Astrocyte (in vitro differentiated cells and primary cell): Measurements from ENCODE around the gene PSIP1. TPM values are rescaled to one million over a fixed set of nuclear protein-coding genes. Genes with fewer than 3 reads are reported as not detected.

Experiments used
- DNase-seq: peaks from one replicate; pipeline ENCODE4 v3.0.0-alpha.2; 2010; ENCODE audit warnings: low read depth
- FAIRE-seq: peaks from 2 replicates; lab custom pipeline; 2011; peaks lifted over from hg19 to GRCh38; lab: Jason Lieb, UNC
- H2AFZ ChIP-seq: 2 replicates; pipeline ENCODE4 v1.6.0; 2012; ENCODE audit warnings: low read depth, low read length, inconsistent platforms
- H3K27ac ChIP-seq: 2 replicates; pipeline ENCODE4 v1.5.1; 2011; ENCODE audit warnings: low read depth, low read length, inconsistent platforms
- H3K27me3 ChIP-seq: 2 replicates; pipeline ENCODE4 v1.6.0; 2011; ENCODE audit warnings: low read length, inconsistent platforms; ENCODE audit not compliant: insufficient read depth
- H3K36me3 ChIP-seq: 2 replicates; pipeline ENCODE4 v1.5.1; 2011; ENCODE audit warnings: low read length, inconsistent platforms; ENCODE audit not compliant: insufficient read depth
- H3K4me1 ChIP-seq: 2 replicates; pipeline ENCODE4 v1.5.1; 2011; ENCODE audit warnings: low read length, inconsistent platforms; ENCODE audit not compliant: insufficient read depth
- H3K4me2 ChIP-seq: 2 replicates; pipeline ENCODE4 v1.6.0; 2012; ENCODE audit warnings: low read length, inconsistent platforms
- H3K4me3 ChIP-seq: 2 replicates; pipeline ENCODE4 v1.5.1; 2011; ENCODE audit warnings: low read depth, mild to moderate bottlenecking, low read length, inconsistent platforms; ENCODE audit not compliant: insufficient read depth
- H3K79me2 ChIP-seq: 2 replicates; pipeline ENCODE4 v1.6.0; 2012; ENCODE audit warnings: mild to moderate bottlenecking, low read length, inconsistent platforms; ENCODE audit not compliant: insufficient read depth
- H3K9ac ChIP-seq: 2 replicates; pipeline ENCODE4 v1.6.0; 2012; ENCODE audit warnings: mild to moderate bottlenecking, low read length, inconsistent platforms
- H3K9me3 ChIP-seq: 2 replicates; pipeline ENCODE4 v1.5.1; 2012; ENCODE audit warnings: low read depth, mild to moderate bottlenecking, low read length, inconsistent platforms; ENCODE audit not compliant: insufficient read depth
- H4K20me1 ChIP-seq: 2 replicates; pipeline ENCODE4 v1.6.0; 2012; ENCODE audit warnings: low read length, inconsistent platforms; ENCODE audit not compliant: insufficient read depth
- H3K27ac Mint-ChIP-seq: one replicate; pipeline ENCODE4 v1.8.0; 2021; ENCODE audit warnings: mild to moderate bottlenecking, mixed read lengths; ENCODE audit not compliant: unreplicated experiment
- H3K27me3 Mint-ChIP-seq: one replicate; pipeline ENCODE4 v1.8.0; 2021; ENCODE audit warnings: low read depth, mixed read lengths; ENCODE audit not compliant: unreplicated experiment
- H3K36me3 Mint-ChIP-seq: one replicate; pipeline ENCODE4 v1.8.0; 2021; ENCODE audit warnings: low read depth, mixed read lengths; ENCODE audit not compliant: unreplicated experiment
- H3K4me1 Mint-ChIP-seq: one replicate; pipeline ENCODE4 v1.8.0; 2021; ENCODE audit warnings: low read depth, mixed read lengths; ENCODE audit not compliant: unreplicated experiment
- H3K4me3 Mint-ChIP-seq: one replicate; pipeline ENCODE4 v1.8.0; 2021; ENCODE audit warnings: mild to moderate bottlenecking, moderate library complexity, mixed read lengths; ENCODE audit not compliant: unreplicated experiment
- H3K9me3 Mint-ChIP-seq: one replicate; pipeline ENCODE4 v1.8.0; 2021; ENCODE audit warnings: mild to moderate bottlenecking, mixed read lengths; ENCODE audit not compliant: unreplicated experiment
- CTCF ChIP-seq: IDR thresholded peaks from 2 replicates; pipeline ENCODE4 v1.5.1; 2011; ENCODE audit warnings: low read depth, mild to moderate bottlenecking, inconsistent platforms, low read length, moderate library complexity; ENCODE audit not compliant: insufficient read depth
- EZH2 ChIP-seq: IDR thresholded peaks from 2 replicates; pipeline ENCODE4 v1.6.1; 2012; ENCODE audit warnings: mild to moderate bottlenecking, low read length, inconsistent platforms; ENCODE audit not compliant: insufficient read depth
- total RNA-seq: library from RNA; stranded (reverse); gene quantifications from 2 replicates; pipeline ENCODE4 v1.2.1, GENCODE V29; 2021

Gene PSIP1
- total RNA-seq, 1 donor from 2014 or later = 28.5 TPM

- no peaks in the 10 kb centered on the region for H3K9me3 Mint-ChIP-seq
- H3K36me3 Mint-ChIP-seq = no peaks in the 10 kb centered on the region
- FAIRE-seq = no peak
Observed at GRCh38 chr9:15505921-15506320, 4.8 kb downstream of the PSIP1 start.

GRCh38 chr9:15501803-15502202 lies 9.0 kb downstream of the PSIP1 start:
- no peaks in the 10 kb centered on the region for H3K4me1 ChIP-seq
- Mint-ChIP-seq H3K4me1 (peaks cover 2% of the 10 kb centered on the region), H3K9me3 (no peaks in the 10 kb centered on the region), H3K36me3 (no peaks in the 10 kb centered on the region), H3K4me3 (no peak overlapping the region), H3K27ac (no peak overlapping the region), H3K27me3 (no peaks in the 10 kb centered on the region)
- DNase-seq = no peak
- no peaks in the 10 kb centered on the region for H3K9me3 ChIP-seq
- H2AFZ ChIP-seq = no peak overlapping the region
- peaks cover 15% of the 10 kb centered on the region for H3K36me3 ChIP-seq
- no peaks in the 10 kb centered on the region for H3K27me3 ChIP-seq
- FAIRE-seq = no peak
- H3K9ac ChIP-seq = no peak overlapping the region
- no peak for TF ChIP-seq CTCF
- no peak for TF ChIP-seq EZH2
- peaks cover 14% of the 10 kb centered on the region for H3K79me2 ChIP-seq
- no peaks in the 10 kb centered on the region for H4K20me1 ChIP-seq
- no peak overlapping the region for H3K27ac ChIP-seq
- no peak overlapping the region for H3K4me2 ChIP-seq
- no peak overlapping the region for H3K4me3 ChIP-seq

More at GRCh38 chr9:15505921-15506320, 4.8 kb downstream of the PSIP1 start:
- no peaks in the 10 kb centered on the region for H3K4me1 Mint-ChIP-seq
- Histone ChIP-seq H3K9me3 (no peaks in the 10 kb centered on the region), H3K27me3 (no peaks in the 10 kb centered on the region), H3K4me3 (no peak overlapping the region), H2AFZ (no peak overlapping the region), H3K27ac (no peak overlapping the region), H3K4me1 (peaks cover 5% of the 10 kb centered on the region), H3K36me3 (peaks cover 15% of the 10 kb centered on the region), H3K79me2 (peaks cover 36% of the 10 kb centered on the region), H3K4me2 (no peak overlapping the region), H4K20me1 (peaks cover 4% of the 10 kb centered on the region), H3K9ac (no peak overlapping the region)
- H3K4me3 Mint-ChIP-seq = no peak overlapping the region
- H3K27ac Mint-ChIP-seq = no peak overlapping the region
- H3K27me3 Mint-ChIP-seq = no peaks in the 10 kb centered on the region
- TF ChIP-seq EZH2 = no peak
- TF ChIP-seq CTCF = no peak
- no peak for DNase-seq

- Histone ChIP-seq H4K20me1 (no peaks in the 10 kb centered on the region), H3K27ac (no peak overlapping the region), H3K9ac (no peak overlapping the region), H3K4me3 (no peak overlapping the region), H3K36me3 (peaks cover 15% of the 10 kb centered on the region), H3K4me1 (no peaks in the 10 kb centered on the region), H3K4me2 (no peak overlapping the region), H3K9me3 (no peaks in the 10 kb centered on the region), H2AFZ (no peak overlapping the region), H3K27me3 (no peaks in the 10 kb centered on the region), H3K79me2 (peaks cover 14% of the 10 kb centered on the region)
- no peak for FAIRE-seq
- no peaks in the 10 kb centered on the region for H3K9me3 Mint-ChIP-seq
- no peak for TF ChIP-seq CTCF
- DNase-seq = no peak
- H3K4me3 Mint-ChIP-seq = no peak overlapping the region
- H3K27ac Mint-ChIP-seq = no peak overlapping the region
- H3K36me3 Mint-ChIP-seq = no peaks in the 10 kb centered on the region
- H3K4me1 Mint-ChIP-seq = peaks cover 2% of the 10 kb centered on the region
- H3K27me3 Mint-ChIP-seq = no peaks in the 10 kb centered on the region
Observed at GRCh38 chr9:15501179-15501578, 9.6 kb downstream of the PSIP1 start.
